ENCODE measurements around the gene VPS36.
"Not testable (repeated sequence)": the region's sequence is repeated elsewhere in the genome, so short reads cannot be mapped to it uniquely, and the experiment has no call there.

Gene VPS36

GRCh38 chr13:52446265-52446664, 4.2 kb downstream of the VPS36 start:
- DNase-seq (ENCODE audit: low read depth in 2 of 2, low spot score in 1 of 2): no peak

GRCh38 chr13:52432456-52432855, 18.0 kb downstream of the VPS36 start:
- DNase-seq (ENCODE audit: low read depth in 2 of 2, low spot score in 1 of 2): no peak

- DNase-seq (ENCODE audit: low read depth in 2 of 2, low spot score in 1 of 2): no peak
Measured at GRCh38 chr13:52428295-52428694, 22.1 kb downstream of the VPS36 start.

- no peak for DNase-seq (ENCODE audit: low read depth in 2 of 2, low spot score in 1 of 2)
Measured at GRCh38 chr13:52421216-52421615, 29.2 kb downstream of the VPS36 start.

- no peak for DNase-seq (ENCODE audit: low read depth in 2 of 2, low spot score in 1 of 2)
Measured at GRCh38 chr13:52419080-52419479, 31.4 kb downstream of the VPS36 start.

GRCh38 chr13:52414963-52415362, 35.5 kb downstream of the VPS36 start:
- DNase-seq (ENCODE audit: low read depth in 2 of 2, low spot score in 1 of 2): no peak

GRCh38 chr13:52414051-52414450, 36.4 kb downstream of the VPS36 start:
- no peak for DNase-seq (ENCODE audit: low read depth in 2 of 2, low spot score in 1 of 2)

- DNase-seq (ENCODE audit: low read depth in 2 of 2, low spot score in 1 of 2): no peak
Measured at GRCh38 chr13:52412128-52412527, 38.3 kb downstream of the VPS36 start.

GRCh38 chr13:52411629-52412028, 38.8 kb downstream of the VPS36 start:
- DNase-seq (ENCODE audit: low read depth in 2 of 2, low spot score in 1 of 2): no peak

- DNase-seq (ENCODE audit: low read depth in 2 of 2, low spot score in 1 of 2): not testable (repeated sequence)
Measured at GRCh38 chr13:52408071-52408658, 42.3 kb downstream of the VPS36 start.

- not testable (repeated sequence) for DNase-seq (ENCODE audit: low read depth in 2 of 2, low spot score in 1 of 2)
Measured at GRCh38 chr13:52407436-52407835, 43.0 kb downstream of the VPS36 start.

GRCh38 chr13:52406629-52407028, 43.8 kb downstream of the VPS36 start:
- DNase-seq (ENCODE audit: low read depth in 2 of 2, low spot score in 1 of 2): no peak

GRCh38 chr13:52405767-52406494, 44.5 kb downstream of the VPS36 start, which contains the start of gene THSD1:
Gene THSD1, minus strand, starts transcription at chr13:52406172. Its CDS starts 3,572 bp downstream, at chr13:52402600.
- no peak for DNase-seq (ENCODE audit: low read depth in 2 of 2, low spot score in 1 of 2)

- DNase-seq (ENCODE audit: low read depth in 2 of 2, low spot score in 1 of 2): no peak
Measured at GRCh38 chr13:52405369-52405766, 45.1 kb downstream of the VPS36 start.

GRCh38 chr13:52399708-52400107, 50.7 kb downstream of the VPS36 start:
- no peak for DNase-seq (ENCODE audit: low read depth in 2 of 2, low spot score in 1 of 2)

GRCh38 chr13:52399046-52399445, 51.4 kb downstream of the VPS36 start:
- DNase-seq (ENCODE audit: low read depth in 2 of 2, low spot score in 1 of 2): no peak

GRCh38 chr13:52395704-52396103, 54.7 kb downstream of the VPS36 start:
- DNase-seq (ENCODE audit: low read depth in 2 of 2, low spot score in 1 of 2): no peak

- DNase-seq (ENCODE audit: low read depth in 2 of 2, low spot score in 1 of 2): no peak
Measured at GRCh38 chr13:52394586-52394985, 55.8 kb downstream of the VPS36 start.

GRCh38 chr13:52393572-52394357, 56.7 kb downstream of the VPS36 start:
- DNase-seq (ENCODE audit: low read depth in 2 of 2, low spot score in 1 of 2): no peak

GRCh38 chr13:52387721-52388120, 62.7 kb downstream of the VPS36 start:
- DNase-seq (ENCODE audit: low read depth in 2 of 2, low spot score in 1 of 2): no peak

- DNase-seq (ENCODE audit: low read depth in 2 of 2, low spot score in 1 of 2): no peak
Measured at GRCh38 chr13:52385870-52386269, 64.6 kb downstream of the VPS36 start.

- DNase-seq (ENCODE audit: low read depth in 2 of 2, low spot score in 1 of 2): no peak
Measured at GRCh38 chr13:52383366-52383765, 67.1 kb downstream of the VPS36 start.
